Prostate gland (tissue), 2 donors: ENCODE measurements around the gene NDUFB5.

Source experiments
- CTCF ChIP-seq, 4 experiments: fragments of 200-600 bp in 2 of 4; fragments of 450-650 bp in 2 of 4; sonication (generic) in 2 of 4; IDR thresholded peaks; 1 replicate in 3 of 4; 2 replicates in 1 of 4; pipeline ENCODE4 v1.5.1; 2016 to 2019; ENCODE audit warnings: antibody characterized with exemption in 4 of 4, mild to moderate bottlenecking in 2 of 4, moderate library complexity in 2 of 4
- POLR2A ChIP-seq: fragments of 450-650 bp; IDR thresholded peaks from one replicate; pipeline ENCODE4 v1.6.1; 2016; ENCODE audit warnings: antibody characterized with exemption, mild to moderate bottlenecking

- no peak for TF ChIP-seq POLR2A
- TF ChIP-seq CTCF (IDR thresholded peaks at IDR 0.05): no peak
These were observed 61.4 kb downstream of the NDUFB5 start for GRCh38 chr3:179666030-179666429.
